B cell (primary cell): ENCODE data around the gene MYBPHL.

Experiments
- EZH2 ChIP-seq: IDR thresholded peaks from 2 replicates; pipeline ENCODE4 v1.6.1; 2012; ENCODE audit warnings: borderline replicate concordance, low read depth, mild to moderate bottlenecking, moderate library complexity, low read length; ENCODE audit not compliant: insufficient read depth, poor library complexity, severe bottlenecking
- TF ChIP-seq, protein P1 (sequence below): fragments of 200-600 bp; IDR thresholded peaks from one replicate; pipeline ENCODE4 v1.8.0; 2022; ENCODE audit warnings: antibody characterized with exemption, mild to moderate bottlenecking

- TF ChIP-seq, protein P1, sequence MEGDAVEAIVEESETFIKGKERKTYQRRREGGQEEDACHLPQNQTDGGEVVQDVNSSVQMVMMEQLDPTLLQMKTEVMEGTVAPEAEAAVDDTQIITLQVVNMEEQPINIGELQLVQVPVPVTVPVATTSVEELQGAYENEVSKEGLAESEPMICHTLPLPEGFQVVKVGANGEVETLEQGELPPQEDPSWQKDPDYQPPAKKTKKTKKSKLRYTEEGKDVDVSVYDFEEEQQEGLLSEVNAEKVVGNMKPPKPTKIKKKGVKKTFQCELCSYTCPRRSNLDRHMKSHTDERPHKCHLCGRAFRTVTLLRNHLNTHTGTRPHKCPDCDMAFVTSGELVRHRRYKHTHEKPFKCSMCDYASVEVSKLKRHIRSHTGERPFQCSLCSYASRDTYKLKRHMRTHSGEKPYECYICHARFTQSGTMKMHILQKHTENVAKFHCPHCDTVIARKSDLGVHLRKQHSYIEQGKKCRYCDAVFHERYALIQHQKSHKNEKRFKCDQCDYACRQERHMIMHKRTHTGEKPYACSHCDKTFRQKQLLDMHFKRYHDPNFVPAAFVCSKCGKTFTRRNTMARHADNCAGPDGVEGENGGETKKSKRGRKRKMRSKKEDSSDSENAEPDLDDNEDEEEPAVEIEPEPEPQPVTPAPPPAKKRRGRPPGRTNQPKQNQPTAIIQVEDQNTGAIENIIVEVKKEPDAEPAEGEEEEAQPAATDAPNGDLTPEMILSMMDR, result no peak
- no peak for TF ChIP-seq EZH2
Observed at GRCh38 chr1:109331113-109331512, 24.3 kb upstream of the MYBPHL start.
